Epithelial cell of proximal tubule (primary cell): ENCODE results near the gene ARHGEF37. TPM values are rescaled to one million over a fixed set of nuclear protein-coding genes. Genes with fewer than 3 reads are reported as not detected.
"Not testable (repeated sequence)": the region's sequence is repeated elsewhere in the genome, so short reads cannot be mapped to it uniquely, and the experiment has no call there.

Source experiments
- DNase-seq: peaks from one replicate; pipeline ENCODE4 v3.0.0-alpha.2; 2011; ENCODE audit warnings: low read depth
- H3K4me3 ChIP-seq: 2 replicates; pipeline ENCODE4 v1.5.1; 2011; ENCODE audit warnings: low read depth, mild to moderate bottlenecking, low read length
- CTCF ChIP-seq: conservative IDR thresholded peaks from 2 replicates; pipeline ENCODE4 v1.5.1; 2012; ENCODE audit warnings: low read depth, mild to moderate bottlenecking, low read length
- total RNA-seq: library from RNA; depleted of rRNA; stranded (reverse); fragments of >200 nt; gene quantifications from 2 replicates; pipeline ENCODE4 v1.2.3, GENCODE V29; 2015

ARHGEF37 gene
- total RNA-seq, 1 donor from 2014 or later = 2.7 TPM

GRCh38 chr5:149665416-149666175 lies 84.3 kb downstream of the ARHGEF37 start:
- no peak for DNase-seq
- TF ChIP-seq CTCF = no peak
- no peak overlapping the region for H3K4me3 ChIP-seq

GRCh38 chr5:149666212-149666852 lies 85.0 kb downstream of the ARHGEF37 start:
- no peak for DNase-seq
- no peak overlapping the region for H3K4me3 ChIP-seq
- no peak for TF ChIP-seq CTCF

GRCh38 chr5:149667084-149667828 lies 86.0 kb downstream of the ARHGEF37 start:
- peak; percentile 85 for TF ChIP-seq CTCF
- no peak overlapping the region for H3K4me3 ChIP-seq

GRCh38 chr5:149667829-149668330 lies 86.6 kb downstream of the ARHGEF37 start:
- H3K4me3 ChIP-seq = no peak overlapping the region
- no peak for DNase-seq
- no peak for TF ChIP-seq CTCF

More at GRCh38 chr5:149667084-149667828, 86.0 kb downstream of the ARHGEF37 start:
- no peak for DNase-seq

GRCh38 chr5:149669273-149669672 lies 88.0 kb downstream of the ARHGEF37 start:
- H3K4me3 ChIP-seq, DNase-seq: not testable (repeated sequence)

- H3K4me3 ChIP-seq = no peak overlapping the region
- TF ChIP-seq CTCF = no peak
- DNase-seq = no peak
Measured at GRCh38 chr5:149671544-149671943, 90.2 kb downstream of the ARHGEF37 start.
